HG03097 (cell line): ENCODE data around the gene OR1L6.

ENCODE experiments used
- ATAC-seq: cut with Tn5 transposase; IDR thresholded peaks from one replicate; pipeline ENCODE4 v1.9.1; 2021; ENCODE audit not compliant: unreplicated experiment, low FRiP score

OR1L6 gene, protein sequence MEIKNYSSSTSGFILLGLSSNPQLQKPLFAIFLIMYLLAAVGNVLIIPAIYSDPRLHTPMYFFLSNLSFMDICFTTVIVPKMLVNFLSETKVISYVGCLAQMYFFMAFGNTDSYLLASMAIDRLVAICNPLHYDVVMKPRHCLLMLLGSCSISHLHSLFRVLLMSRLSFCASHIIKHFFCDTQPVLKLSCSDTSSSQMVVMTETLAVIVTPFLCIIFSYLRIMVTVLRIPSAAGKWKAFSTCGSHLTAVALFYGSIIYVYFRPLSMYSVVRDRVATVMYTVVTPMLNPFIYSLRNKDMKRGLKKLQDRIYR

GRCh38 chr9:122742003-122742402 lies at the start of gene OR1L6:
TSS of gene OR1L6 (plus strand) at chr9:122742303. CDS start at chr9:122749848, 7,545 bp downstream.
- ATAC-seq = no peak

DNA sequence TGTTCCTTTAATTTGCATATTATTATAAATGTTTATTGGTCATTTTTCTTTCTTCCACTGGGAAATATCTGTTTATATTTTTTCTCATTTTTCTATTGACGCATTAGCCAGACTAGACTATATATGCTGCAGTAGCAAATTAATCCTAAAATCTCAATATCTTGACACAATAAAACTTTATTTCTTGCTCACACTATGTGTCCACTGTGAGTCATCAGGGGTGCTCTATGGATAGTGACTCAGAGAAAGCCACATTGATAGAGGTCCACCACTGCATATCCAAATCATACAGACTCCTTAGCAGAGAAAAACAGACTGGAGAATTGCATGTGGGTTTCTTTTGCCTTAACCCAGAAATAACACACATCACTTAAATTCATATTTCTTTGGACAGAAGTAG lies 46.4 kb upstream of the OR1L6 start:
- no peak for ATAC-seq

- no peak for ATAC-seq
Observed at GRCh38 chr9:122718038-122718437, 24.1 kb upstream of the OR1L6 start.

- ATAC-seq = no peak
Observed at GRCh38 chr9:122719218-122719617, 22.9 kb upstream of the OR1L6 start.

DNA sequence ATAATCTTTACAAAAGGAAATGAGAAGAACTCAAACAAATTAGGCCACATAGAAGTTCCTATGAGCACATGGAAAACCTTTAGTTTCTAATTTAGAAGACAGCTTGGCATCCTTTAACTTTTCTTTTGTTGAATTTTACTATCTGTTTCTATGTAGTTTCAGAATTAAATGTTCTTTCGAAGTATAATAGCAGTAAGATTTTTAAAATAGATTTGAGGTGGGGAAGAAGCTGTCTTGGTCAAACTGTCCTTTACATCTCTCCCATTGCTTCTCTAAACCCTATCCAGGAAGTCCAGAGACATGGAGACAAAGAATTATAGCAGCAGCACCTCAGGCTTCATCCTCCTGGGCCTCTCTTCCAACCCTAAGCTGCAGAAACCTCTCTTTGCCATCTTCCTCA lies 18.4 kb upstream of the OR1L6 start, which contains the start of gene OR1L4:
Gene OR1L4, plus strand, starts transcription at position 301 of the 400 bp plus-strand sequence. Its CDS starts 0 bp downstream, at position 301.
- no peak for ATAC-seq

DNA sequence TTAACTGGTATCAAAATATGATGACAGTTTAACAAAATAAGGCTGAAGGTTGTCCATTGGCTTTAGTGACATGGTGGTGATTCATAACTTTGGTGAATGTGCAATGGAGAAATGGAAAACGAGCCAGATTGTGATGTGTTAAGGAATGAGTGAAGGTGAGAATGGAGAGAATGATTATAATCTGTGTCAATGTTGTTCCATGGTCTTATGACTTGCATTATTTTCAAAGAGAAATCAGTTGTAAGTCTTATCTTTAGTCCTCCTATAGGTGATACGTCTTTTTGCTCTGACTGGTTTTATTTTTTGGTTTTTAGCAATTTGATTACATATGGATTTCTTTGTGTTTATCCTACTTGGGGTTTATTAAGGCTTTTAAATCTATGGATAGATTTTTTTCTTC lies 12.7 kb downstream of the OR1L6 start:
- ATAC-seq = no peak

DNA sequence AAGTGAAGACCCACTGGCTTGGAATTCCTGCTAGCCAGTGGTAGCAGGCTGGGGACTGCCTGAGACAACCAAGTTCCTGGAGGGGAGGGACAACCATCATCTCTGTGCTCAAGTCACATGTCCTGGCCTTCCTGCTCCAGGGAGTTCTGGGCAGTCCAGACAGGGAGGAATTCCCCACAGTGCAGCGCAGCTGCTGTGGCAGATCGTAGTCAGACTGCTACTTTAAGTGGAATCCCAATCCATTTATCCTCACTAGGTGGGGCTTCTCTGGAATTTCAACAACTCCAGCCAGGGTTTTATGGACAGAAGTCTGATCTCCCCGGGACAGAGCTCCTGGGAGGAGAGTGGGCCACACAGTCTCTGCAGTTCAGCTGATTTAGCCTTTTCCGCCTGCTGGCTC lies 25.7 kb downstream of the OR1L6 start:
- no peak for ATAC-seq

- ATAC-seq = no peak
Observed at GRCh38 chr9:122777052-122777451, 34.9 kb downstream of the OR1L6 start.

DNA sequence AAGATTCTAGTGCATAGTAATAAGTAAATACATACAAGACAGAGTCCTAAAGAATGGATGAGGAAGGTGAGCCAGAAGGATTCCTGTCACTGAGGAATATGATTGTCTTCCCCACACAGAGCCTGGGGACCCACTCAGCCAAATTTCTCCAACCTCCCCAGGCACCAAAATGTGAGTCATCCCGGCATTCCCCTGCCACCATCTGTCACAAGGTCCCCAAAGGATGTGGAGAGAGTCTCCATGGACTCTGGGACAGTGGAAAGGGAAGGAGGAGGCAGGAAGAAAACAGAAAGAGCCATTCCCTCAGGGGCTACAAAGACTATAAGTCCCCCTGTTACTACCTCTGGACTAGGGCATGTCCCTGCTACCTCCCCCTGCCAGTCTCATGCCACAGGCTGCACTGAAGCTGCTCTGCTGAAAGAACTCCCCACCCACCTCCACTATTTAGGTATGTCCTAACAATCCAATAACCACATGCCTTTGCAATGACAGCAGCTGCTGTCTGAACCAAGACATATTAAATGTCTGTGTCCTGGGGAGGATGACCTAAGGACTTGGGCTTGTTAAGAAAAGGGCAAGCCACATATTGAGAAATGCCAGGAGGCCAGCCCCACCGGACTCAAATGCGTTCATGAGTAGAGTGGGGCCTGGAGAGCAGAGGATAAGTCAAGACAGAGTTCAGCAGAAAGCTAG lies 36.0 kb downstream of the OR1L6 start:
- no peak for ATAC-seq

DNA sequence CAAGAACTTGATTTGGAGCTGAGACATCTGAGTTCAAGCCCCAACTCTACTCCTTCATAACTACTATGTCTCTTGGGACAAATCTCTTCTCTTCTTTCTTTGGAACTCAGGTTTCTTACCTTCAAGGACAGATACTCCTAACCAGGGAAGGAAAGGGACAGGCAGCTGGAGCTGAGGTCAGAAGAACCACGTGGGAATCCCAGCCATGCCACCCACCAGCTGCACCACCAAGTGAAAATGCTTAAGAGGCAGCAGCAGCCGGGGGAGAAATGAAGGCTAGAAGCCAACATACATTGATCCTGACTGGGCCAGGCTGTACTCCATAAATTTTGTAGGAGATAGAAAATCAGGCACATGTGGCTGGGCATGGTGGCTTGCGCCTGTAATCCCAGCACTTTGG lies 37.1 kb downstream of the OR1L6 start:
- ATAC-seq = no peak

DNA sequence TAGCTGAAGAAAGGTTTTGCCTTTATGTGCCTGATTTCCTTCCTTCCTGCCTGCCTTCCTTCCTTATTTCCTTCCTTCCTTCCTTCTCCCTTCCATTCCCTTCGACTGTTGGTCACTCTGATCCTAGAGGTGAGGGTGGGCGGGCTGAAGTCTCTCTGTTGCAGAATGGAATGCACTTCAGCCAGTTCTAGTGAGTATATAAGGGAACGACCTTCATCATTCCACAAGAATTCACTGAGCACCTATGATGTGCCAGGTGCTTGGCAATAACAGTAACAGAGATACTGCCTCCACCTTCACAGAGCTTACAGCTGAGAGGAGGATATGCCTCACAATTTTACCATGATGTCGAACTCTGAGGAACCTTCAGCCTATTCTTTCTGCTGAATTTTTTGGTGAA lies 37.9 kb downstream of the OR1L6 start:
- no peak for ATAC-seq

DNA sequence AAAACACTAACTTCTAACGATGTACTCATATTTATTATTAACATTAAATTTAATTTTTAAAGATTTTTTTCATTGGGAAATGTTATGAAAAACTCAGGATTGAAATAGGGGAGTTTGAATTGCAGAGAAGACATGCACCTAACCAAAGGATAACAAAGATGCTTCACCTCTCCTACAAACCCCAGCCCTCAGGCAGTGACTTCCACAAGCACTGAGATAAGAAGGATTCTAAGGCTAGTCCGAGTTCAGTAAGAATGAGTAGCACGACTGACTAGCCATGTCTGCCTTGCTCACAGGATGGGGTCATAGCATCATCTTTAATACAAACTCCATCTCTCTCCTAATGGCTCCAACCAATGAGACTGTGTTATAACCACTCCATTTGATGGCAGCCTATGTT lies 39.6 kb downstream of the OR1L6 start:
- no peak for ATAC-seq

GRCh38 chr9:122785269-122785668 lies 43.2 kb downstream of the OR1L6 start:
- no peak for ATAC-seq

DNA sequence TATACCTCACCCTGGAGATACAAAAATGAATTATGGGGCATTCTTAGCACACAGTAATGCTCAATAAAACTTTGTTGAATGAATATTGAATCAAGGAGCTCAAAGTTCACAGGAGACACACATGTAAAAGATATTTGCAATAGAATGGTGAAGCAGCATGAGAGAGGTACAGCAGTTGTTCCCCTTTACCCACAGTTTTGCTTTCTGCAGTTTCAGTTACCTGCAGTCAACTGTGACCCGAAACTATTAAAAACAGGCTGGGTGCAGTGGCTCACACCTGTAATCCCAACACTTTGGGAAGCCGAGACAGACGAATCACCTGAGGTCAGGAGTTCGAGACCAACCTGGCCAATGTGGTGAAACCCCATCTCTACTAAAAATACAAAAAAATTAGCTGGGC lies 44.2 kb downstream of the OR1L6 start:
- no peak for ATAC-seq

GRCh38 chr9:122788831-122789230 lies 46.7 kb downstream of the OR1L6 start, which contains the start of gene OR5C1:
TSS of gene OR5C1 (plus strand) at chr9:122788933. CDS start at chr9:122788933, 0 bp downstream.
- no peak for ATAC-seq

GRCh38 chr9:122789256-122790046 lies 47.3 kb downstream of the OR1L6 start:
- no peak for ATAC-seq

DNA sequence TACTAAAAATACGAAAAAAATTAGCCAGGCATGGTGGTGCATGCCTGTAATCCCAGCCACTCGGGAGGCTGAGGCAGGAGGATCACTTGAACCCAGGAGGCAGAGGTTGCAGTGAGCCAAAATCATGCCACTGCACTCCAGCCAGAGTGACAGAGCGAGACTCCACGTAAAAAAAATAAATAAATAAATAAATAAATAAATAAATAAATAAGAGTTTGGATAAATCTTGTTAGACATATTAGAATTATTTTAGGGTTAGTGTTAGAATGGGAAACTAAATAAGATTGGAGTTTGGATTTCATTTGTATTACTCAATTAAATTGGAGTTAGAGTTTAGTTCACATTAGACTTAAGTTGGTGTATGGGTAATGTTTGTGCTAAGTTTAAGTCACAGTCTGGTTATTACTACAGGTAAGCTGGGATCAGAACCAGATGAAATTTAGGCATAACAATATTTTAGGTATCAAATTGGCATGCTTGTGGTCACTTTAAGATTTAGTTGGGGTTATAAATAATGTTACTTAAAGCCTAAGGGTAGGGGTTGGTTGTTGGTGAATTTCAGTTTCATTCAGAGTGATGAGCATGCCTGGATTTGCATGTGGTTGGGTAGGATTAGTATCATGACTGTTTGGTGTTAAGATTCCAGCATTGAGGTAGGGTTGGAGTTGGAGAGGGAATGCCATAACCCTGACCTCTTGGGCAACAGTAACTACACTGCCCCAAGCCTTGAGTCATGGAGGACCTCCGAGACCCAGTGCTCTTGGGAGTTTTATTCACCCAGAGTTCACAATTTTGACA lies 50.0 kb downstream of the OR1L6 start:
- ATAC-seq = no peak

GRCh38 chr9:122797316-122798063 lies 55.4 kb downstream of the OR1L6 start:
- no peak for ATAC-seq
